ENCODE data around the gene PSG1.
"Not testable (repeated sequence)": the region's sequence is repeated elsewhere in the genome, so short reads cannot be mapped to it uniquely, and the experiment has no call there.

The PSG1 gene

DNA sequence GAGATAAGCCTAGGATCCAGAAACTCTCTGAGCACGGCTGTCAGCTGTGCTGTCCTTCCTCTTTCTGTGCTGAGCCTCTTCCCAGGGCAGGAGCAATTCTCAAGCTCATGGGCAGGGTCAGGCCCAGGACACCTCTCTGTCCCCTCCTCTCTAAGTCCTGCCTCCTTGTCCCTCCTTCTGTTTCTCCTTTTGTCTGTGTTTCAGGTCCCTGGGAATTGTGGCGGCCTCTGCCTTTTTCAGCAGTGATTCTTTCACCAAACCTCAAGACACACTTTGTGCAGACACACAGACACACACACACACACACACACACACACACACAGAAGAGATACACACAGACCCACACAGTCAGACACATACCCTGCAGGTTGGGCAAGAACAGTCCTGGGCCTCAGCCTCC lies at the start of gene PSG1:
Gene PSG1, minus strand, starts transcription at position 101 of the 400 bp plus-strand sequence. CDS start 132 bp downstream, outside the sequence.
- no peak for DNase-seq

DNA sequence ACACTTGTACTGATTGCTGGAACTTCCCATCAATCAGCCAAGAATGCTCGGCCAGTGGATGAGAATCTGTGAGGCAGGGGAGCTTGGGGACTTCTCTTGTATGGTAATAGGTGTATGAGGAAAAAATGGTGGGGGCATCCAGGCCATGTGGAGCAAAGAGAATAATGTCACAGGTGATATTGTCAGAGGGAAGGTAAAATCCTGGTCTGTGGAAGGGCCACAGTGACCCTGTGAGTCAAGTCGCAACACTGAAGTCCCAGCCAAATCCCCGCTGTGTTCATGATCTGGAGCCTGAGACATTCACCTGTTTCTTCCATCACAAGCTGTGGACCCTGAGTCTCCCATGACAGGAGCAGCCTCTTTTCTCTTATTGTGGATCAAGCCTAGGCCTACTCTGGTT lies 49.4 kb upstream of the PSG1 start:
- DNase-seq: no peak

DNA sequence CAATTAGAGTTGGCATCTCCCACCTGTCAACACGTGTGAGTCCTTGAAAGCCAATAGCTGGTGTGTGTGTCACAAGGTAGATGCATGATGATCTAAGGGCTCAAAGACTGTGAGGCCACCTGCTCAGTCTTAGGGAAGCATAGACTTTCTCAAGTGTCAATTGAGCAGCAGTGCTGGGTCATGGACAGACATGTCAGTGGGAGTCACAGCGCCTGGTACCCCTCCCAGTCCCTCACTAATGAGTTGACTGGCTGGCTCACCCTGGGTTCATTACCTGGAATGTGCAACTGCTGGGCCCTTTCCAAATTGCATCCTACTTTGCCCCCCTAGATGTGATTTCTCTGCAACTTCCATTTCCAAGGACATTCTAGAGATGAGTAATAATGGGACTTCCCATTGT lies 47.3 kb upstream of the PSG1 start:
- no peak for DNase-seq

DNA sequence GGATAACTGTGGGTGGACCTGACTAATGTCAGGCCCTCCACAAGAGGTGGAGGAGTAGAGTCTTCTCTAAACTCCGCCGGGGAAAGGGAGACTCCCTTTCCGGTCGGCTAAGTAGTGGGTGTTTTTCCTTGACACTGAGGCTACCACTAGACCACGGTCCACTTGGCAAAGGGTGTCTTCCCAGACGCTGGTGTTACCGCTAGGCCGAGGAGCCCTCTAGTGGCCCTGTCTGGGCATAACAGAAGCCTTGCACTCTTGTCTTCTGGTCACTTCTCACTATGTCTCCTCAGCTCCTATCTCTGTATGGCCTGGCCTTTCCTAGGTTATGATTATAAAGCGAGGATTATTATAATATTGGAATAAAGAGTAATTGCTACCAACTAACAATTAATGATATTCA lies 43.6 kb upstream of the PSG1 start:
- not testable (repeated sequence) for DNase-seq

DNA sequence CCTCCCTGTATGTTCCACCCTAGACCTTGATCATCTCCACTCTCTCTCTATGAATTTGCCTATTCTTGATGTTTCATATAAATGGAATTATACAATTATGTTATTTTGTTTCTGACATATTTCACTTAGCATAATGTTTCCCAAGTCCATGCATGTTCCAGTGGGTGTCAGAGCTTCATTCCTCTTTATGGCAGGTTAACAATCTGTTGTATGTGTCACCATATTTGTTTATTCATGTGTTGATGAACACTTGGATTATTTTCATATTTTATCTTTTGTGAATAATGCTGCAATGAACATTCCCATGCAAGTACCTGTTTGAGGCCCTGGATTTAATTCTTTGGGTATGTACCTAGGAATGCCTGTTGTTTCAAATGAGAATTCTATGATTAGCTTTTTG lies 41.5 kb upstream of the PSG1 start:
- DNase-seq: not testable (repeated sequence)

DNA sequence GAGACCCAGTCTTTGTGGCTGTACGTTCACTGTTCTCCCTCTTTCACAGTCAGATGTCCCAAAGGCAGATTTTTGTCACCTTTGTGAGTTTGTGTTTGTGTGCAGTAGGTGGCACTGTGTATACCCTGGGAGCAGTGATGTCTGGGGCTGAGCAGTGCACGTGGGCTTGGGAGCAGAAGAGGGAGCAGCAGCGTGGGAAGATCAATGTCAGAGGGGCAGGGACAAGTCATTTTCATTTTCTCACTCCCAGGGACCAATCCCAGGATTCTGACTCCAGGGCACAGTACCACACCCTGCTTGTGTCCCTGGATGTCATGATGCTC lies 40.2 kb upstream of the PSG1 start:
- no peak for DNase-seq

DNA sequence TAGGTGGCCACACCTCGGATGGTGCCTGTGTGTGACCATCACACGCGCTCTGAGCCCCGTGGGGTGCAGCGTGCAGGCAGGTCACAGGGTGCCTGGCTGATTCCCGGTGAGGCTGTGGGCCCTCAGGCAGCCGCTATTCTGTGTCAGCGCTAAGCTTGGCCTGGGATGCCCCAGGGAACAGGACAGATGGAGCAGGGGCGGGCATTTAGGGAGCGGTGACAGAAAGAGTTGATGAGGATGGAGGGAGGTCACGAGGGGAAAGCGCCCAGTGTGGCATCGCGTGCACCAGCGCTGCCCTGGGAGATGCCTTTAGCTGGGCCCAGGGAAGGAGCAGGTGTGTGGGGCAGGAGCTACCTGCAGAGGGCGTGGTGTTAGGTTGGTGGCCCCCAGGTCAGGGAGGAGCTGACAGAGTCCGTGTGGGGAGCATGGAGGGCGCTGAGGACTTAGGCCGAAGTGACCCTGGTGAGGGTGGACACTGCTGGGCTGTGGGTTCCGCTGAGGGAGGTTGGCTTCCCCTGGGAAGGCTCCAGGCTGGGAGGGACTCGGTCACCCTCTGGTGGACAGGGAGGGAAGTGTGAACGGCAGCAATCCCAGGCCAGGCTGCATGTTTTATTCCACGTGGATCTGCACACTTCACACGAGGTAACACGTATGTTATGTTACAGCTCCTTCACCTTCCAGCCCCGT lies 39.7 kb upstream of the PSG1 start:
- not testable (repeated sequence) for DNase-seq

DNA sequence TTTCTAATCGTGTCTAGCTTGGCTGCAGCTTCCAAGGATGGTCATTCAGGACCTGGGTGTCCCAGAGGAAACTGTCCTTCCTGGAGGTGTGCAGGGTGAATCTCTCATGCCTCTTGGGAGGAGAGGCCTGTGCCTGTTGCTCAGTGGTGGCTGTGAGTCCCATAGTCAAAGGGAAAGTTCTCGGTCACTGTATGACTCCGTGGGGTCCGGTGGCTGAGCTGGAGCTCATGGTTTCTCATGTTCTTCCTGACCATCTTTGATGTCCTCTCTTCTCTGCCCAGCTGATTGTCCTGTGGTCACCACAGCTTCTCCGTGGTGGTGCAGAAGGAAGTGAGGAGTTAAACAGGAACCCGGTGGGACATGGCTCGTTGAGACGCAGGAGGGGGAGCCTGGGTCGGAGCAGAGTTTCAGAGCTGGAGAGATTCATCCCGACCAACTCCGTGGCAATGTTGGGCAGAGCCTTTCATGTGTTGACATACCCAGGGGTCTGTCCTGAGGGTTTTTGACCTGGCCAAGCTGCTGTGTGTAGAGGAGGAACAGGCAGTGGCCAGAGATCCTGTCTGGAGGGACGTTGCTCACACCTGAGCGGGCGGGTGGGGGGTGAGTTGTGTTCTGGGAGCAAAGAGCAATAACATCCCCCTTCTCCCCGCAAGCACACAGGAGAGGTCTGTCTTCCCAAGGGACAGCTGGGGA lies 39.0 kb upstream of the PSG1 start:
- DNase-seq: not testable (repeated sequence)

DNA sequence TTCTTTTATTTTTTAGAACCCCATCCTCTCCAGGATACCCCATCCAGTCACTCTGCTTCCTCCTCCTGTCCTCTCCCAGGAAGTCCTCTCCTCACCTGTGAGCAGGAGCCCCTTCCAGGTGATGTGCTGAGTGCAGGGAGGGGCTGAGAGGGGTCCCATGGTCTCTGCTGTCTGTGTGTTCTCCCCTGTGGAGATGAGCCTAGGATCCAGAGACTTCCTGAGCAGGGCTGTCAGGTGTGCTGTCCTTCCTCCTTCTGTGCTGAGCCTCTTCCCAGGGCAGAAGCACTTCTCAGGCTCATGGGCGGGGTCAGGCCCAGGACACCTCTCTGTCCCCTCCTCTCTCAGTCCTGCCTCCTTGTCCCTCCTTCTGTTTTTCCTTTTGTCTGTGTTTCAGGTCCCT lies 38.1 kb upstream of the PSG1 start, which contains the start of gene PSG6:
Gene PSG6, minus strand, starts transcription at position 261 of the 400 bp plus-strand sequence. Its CDS starts 102 bp downstream, at position 159.
- not testable (repeated sequence) for DNase-seq

DNA sequence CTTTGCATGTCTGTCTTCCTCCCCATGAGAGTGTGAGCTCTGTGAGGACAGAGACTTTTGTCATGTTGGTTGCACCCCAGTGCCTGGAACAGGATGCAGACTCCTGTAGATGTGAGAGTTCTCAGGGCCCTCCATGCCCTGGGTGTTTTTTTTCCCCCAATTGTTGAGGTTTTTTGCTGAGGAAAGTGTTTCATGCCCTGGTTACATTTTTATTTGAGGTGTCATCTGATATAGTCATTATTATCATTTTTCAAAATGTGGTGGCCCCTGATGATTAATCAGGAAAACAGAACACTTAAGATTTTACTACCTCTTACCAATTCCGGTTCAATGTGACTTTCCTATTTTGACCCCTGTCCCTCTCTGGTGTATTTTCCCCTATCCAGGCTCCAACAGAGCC lies 37.4 kb upstream of the PSG1 start:
- DNase-seq: not testable (repeated sequence)

DNA sequence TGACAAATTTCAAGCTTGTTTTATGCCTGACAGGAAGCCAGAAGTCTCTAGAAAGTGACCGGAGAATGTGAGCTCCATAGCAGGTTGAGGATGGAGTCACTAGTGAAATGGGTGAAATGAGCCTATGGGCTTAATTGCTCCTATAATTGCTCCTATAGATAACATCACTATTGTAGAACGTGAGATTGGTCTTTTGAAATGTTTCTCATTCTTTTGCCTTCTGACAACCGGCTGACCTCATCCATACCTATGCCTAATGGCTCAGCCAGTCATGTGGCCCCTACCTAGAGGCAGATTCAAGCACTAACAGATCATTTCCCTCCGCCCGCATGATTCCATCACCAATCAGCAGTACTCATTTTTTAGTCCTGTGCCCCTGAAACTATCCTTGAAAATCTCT lies 34.0 kb upstream of the PSG1 start:
- not testable (repeated sequence) for DNase-seq

DNA sequence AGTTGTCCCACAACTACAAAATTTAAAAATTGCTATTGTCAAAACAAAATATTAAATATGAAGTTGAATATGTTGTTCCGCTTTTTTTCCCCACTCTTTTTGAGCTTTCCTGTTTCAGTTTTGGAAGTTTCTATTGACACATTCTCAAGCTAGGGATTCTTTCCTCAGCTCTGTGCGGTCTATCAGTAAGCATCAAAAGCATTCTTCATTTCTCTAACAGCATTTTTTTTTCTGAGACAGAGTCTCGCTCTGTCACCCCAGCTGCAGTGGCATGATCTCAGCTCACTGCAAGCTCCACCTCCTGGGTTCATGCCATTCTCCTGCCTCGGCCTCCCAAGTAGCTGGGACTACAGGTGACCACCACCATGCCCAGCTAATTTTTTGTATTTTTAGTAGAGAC lies 33.4 kb upstream of the PSG1 start:
- DNase-seq: not testable (repeated sequence)

DNA sequence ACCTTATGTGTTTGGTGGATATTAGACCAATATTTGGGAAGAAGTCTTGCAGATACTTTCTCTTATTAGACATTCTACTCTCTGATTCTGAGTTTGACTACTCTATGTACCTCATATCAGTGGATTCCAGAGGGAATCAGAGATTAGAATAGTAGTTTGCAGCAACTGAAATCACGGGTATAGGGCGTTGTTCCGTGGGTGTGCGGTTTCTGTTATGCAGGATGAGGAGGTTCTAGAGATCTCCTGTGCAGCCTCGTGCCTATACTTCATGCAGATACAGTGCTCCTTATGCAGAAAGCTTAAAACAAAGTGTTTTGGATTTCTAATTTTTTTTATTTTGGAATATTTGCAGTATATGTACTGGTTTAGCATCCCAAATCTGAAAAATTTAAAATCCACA lies 32.2 kb upstream of the PSG1 start:
- not testable (repeated sequence) for DNase-seq

DNA sequence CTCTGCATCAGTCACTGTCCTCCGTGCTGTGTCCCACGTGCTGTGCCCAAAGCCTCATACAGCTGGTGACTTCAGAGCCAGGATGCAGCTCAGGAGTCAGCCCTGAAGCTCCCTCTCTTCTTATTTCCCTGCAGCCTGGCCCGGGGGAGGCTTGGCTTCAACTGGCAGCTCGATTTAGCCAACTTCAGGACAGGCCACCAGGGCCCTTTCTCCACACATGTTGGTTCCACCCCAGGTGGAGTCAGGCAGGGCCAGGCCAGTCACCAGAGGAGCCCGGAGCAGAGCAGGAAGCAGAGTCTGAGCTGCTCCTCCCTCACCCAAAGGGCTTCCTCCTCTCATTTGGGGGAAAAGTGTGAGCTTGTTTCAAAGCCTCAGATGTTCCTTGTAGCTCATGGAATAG lies 26.6 kb upstream of the PSG1 start:
- DNase-seq: not testable (repeated sequence)

DNA sequence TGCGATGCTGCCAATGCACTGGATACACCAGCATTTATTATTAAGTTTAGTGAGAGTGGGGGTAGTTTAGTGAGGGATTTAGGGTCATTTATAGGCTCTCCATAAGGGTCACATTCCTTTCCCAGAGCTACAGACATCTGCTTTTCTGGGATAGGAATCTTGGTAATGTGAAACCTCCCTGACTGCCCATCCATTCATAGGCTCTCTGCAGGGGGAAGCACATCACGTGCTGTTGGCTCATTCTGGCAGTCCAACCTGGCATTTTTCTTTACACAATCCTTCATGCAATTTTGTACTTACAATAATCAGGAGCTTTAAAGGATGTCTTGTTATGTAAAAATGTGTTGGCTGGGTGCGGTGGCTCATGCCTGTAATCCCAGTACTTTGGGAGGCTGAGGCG lies 21.0 kb upstream of the PSG1 start:
- DNase-seq: not testable (repeated sequence)

DNA sequence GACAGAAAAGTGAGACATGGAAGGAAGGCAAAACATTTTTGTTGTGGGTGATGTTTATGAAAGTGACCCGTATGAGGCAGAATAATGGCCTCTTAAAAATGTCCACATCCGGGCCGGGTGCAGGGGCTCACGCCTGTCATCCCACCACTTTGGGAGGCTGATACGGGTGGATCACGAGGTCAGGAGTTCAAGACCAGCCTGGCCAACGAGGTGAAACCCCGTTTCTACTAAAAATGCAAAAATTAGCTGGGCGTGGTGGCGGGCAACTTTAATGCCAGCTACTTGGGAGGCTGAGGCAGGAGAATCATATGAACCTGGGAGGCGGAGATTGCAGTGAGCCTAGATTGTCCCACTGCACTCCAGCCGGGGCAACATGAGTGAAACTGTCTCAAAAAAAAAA lies 20.2 kb upstream of the PSG1 start:
- not testable (repeated sequence) for DNase-seq

DNA sequence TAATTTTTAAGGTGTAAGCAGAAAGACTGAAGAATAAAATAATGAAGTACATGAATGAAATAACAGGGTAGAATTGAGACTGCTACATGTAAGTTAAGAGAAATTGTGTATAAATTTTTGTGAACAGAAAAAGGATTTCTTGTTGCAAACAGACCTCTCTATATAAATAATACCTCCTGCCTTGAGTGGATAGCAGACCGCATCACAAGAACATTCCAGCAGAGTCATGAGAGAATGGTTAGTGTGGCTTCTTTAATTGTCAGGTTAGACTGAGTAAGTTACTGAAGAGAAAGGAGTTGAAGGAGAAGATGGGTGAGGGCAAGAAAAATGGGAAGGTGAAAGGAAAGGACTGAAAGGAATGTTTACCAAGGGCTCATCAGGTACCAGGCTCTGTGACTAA lies 19.6 kb upstream of the PSG1 start:
- not testable (repeated sequence) for DNase-seq

DNA sequence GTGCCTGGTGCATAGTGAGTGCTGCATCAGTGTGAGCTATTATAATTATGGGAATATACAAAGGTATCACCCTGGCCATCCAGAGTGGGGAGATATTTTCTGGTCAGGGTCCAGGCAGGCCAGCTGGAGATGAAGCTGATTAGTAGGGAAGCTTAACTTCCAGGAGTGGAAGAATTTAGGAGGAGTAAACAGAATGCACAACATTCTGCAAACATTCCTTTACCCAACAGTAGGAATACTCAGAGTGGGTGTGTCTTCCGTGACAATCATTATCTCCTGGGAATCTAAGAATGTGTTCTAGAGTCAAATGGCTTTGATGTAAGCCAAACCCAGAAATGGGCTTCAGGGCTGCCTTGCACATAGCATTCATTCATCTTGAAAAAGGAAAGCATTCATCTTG lies 19.1 kb upstream of the PSG1 start:
- not testable (repeated sequence) for DNase-seq

DNA sequence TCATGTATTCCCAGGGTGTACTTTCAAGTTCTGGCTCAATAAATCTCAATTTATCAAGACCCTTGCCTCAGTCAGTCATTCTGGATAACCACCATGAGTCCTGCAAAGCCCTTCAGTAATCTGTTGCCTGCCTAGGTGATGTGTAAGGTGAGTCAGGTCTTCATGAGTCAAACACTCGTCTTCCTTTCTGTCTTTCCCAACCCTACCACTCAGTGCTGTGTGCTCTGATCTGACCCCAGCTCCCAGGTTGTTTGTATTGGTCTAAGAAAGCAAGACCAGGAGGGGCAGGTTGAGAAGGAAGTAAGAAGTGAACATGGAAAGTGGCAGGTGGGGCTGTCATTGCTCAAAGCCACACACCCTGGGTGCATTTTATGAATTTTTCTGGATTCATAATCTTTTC lies 18.2 kb upstream of the PSG1 start:
- not testable (repeated sequence) for DNase-seq

DNA sequence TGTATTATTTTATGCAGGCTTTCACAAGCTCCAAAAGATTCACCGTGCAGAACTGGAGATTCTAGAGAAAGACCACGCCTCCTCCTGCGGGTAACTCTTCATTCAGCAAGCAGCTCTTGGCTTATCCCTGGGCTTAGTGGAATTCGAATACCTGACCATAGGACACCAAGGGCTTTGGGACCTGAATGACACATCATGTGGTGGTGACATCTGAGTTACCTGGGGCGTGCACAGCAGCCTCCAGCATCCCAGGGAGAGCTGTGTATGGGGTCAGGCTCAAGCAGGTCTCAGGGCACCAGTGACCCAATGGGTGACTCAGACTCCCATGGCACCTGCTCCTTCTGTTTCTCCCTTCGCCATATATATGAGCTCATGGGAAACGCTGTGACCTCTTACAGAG lies 10.9 kb upstream of the PSG1 start:
- DNase-seq: not testable (repeated sequence)

DNA sequence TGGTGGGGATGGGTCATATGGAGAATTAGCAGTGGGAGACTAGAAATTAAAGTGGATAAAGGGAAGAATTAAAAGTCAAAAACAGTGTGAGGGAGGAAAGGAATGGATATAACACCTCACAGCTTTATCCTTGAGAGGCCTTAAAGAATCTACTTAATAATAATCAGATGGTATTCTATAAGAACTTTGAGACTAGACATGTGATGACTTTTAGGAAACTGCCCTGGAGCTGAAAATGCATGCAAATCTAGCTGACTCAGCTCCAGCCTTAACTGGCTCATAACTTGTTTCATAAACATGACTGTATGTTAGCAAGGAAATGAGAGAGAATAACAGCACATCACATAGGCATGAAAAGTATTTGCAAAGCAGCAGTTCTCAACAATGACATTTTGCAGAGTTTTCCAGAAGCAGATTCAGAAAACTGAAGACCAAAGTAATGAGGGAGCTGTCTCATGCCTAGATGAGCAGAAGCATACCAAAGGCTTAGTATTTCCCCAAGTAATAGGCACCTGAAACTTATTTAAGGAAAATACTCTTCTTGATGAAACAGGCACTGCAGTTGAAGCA lies 8.4 kb upstream of the PSG1 start:
- DNase-seq: not testable (repeated sequence)

DNA sequence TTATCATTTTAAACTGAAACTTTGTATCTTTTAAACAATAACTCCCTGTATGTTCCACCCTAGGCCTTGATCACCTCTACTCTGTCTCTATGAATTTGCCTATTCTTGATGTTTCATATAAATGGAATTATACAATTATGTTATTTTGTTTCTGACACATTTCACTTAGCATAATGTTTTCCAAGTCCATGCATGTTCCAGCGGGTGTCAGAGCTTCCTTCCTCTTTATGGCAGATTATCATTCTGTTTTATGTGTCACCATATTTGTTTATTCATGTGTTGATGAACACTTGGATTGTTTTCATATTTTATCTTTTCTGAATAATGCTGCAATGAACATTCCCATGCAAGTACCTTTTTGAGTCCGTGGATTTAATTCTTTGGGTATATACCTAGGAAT lies 3.2 kb upstream of the PSG1 start:
- not testable (repeated sequence) for DNase-seq

DNA sequence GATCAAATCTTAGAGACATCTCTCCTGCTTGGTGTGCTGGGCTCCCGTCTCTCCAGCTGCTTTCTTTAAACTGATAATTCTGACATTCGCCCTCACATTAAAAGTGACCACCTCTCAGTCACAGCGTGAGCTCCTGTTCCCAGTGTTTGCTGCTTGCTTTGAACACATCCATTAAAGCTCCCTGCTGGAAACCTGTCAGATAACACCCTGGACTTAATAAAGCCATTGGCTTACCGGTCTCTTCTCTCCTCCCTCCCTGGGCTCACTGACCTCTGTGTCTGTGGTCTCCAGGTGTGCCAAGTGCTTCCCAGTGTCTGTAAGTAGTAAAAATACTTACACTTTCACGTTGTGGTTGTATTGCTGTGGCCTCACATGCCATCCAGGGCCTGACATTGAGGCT lies 2.5 kb upstream of the PSG1 start:
- not testable (repeated sequence) for DNase-seq

DNA sequence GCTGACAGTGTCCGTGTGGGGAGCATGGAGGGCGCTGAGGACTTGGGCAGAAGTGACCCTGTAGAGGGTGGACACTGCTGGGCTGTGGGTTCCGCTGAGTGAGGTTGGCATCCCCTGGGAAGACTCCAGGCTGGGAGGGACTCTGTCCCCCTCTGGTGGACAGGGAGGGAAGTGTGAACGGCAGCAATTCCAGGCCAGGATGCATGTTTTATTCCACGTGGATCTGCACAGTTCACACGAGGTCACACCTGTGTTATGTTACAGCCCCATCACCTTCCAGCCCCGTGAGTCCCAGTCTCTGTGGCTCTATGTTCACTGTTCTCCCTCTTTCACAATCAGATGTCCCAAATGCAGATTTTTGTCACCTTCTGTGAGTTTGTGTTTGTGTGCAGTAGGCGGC lies 1.8 kb upstream of the PSG1 start:
- not testable (repeated sequence) for DNase-seq
